Small intestine (tissue), 7 donors: ENCODE measurements around the gene TET2. TPM values are rescaled to one million over a fixed set of nuclear protein-coding genes. Genes with fewer than 3 reads are reported as not detected.
A peak's percentile ranks its signal among the peaks of the same experiment; 100 is the strongest.

ENCODE experiments used
- DNase-seq, 2 donors: peaks; one replicate each; pipeline versions ENCODE4 v3.0.0 to v3.0.0-alpha.2; 2013
- FAIRE-seq: peaks from 2 replicates; lab custom pipeline; 2012; peaks lifted over from hg19 to GRCh38; lab: Jason Lieb, UNC
- H3K27ac ChIP-seq, 3 donors: one replicate each; pipeline ENCODE4 v1.5.1; 2013; ENCODE audit warnings: low read length in 2 of 3, mild to moderate bottlenecking in 2 of 3, control low read depth in 1 of 3, inconsistent platforms in 1 of 3, low read depth in 1 of 3, moderate library complexity in 1 of 3
- H3K27me3 ChIP-seq, 3 donors: one replicate each; pipeline ENCODE4 v1.6.1; 2013; ENCODE audit warnings: low read length in 3 of 3, inconsistent platforms in 1 of 3; ENCODE audit not compliant: control insufficient read depth in 3 of 3, insufficient read depth in 3 of 3
- H3K36me3 ChIP-seq, 3 donors: one replicate each; pipeline ENCODE4 v1.6.1; 2013; ENCODE audit warnings: low read length in 3 of 3, inconsistent platforms in 1 of 3, low read depth in 1 of 3, mild to moderate bottlenecking in 1 of 3, moderate library complexity in 1 of 3; ENCODE audit not compliant: control insufficient read depth in 3 of 3, insufficient read depth in 2 of 3
- H3K4me1 ChIP-seq, 3 donors: one replicate each; pipeline ENCODE4 v1.6.1; 2013; ENCODE audit warnings: low read length in 2 of 3, inconsistent platforms in 1 of 3, low read depth in 1 of 3, mild to moderate bottlenecking in 1 of 3, moderate library complexity in 1 of 3; ENCODE audit not compliant: control insufficient read depth in 3 of 3, insufficient read depth in 2 of 3
- H3K4me3 ChIP-seq, 3 donors: one replicate each; pipeline ENCODE4 v1.5.1; 2013; ENCODE audit warnings: low read length in 3 of 3, control low read depth in 1 of 3, inconsistent platforms in 1 of 3, low read depth in 1 of 3, mild to moderate bottlenecking in 1 of 3, moderate library complexity in 1 of 3
- H3K9me3 ChIP-seq, 2 donors: one replicate each; pipeline ENCODE4 v1.6.1; 2013; ENCODE audit warnings: low read depth in 1 of 2, low read length in 1 of 2; ENCODE audit not compliant: control insufficient read depth in 2 of 2, insufficient read depth in 1 of 2
- WGBS, 3 donors: extraction: QIAGEN DNeasy Blood & Tissue Kit; methylation state at CpG; one replicate each; pipeline ENCODE4 v1.1.7; 2013; 5-methylcytosine and 5-hydroxymethylcytosine counted together
- polyA plus RNA-seq, 4 donors: library from polyadenylated mRNA; stranded (reverse) in 3 of 4; unstranded in 1 of 4; fragments of 200-250 nt in 3 of 4; fragments of 120-200 nt in 1 of 4; gene quantifications; one replicate each; pipeline versions ENCODE4 v1.2.1 to v1.2.3, GENCODE V29; 2013
- donor health status: healthy with polysubstance abuse.
- donor health status: control.
- donor health status: control.
- donor health status: Bipolar disorder and iron deficiency.
- donor health status: healthy.

The TET2 gene
- polyA plus RNA-seq, 4 donors = 3.0 to 18.9 (median 4.6) TPM

- Histone ChIP-seq H3K4me1 (peaks cover 4 to 10% (median 5%) of the 10 kb centered on the region in 3 donors), H3K4me3 (no peak overlapping the region), H3K27ac (peak overlapping the region in 2 of 3 donors; percentile 27 to 55), H3K9me3 (peaks cover 0 to 10% of the 10 kb centered on the region in 2 donors), H3K27me3 (no peaks in the 10 kb centered on the region), H3K36me3 (peaks cover 0 to 3% (median 2%) of the 10 kb centered on the region in 3 donors)
- DNase-seq (peak; percentile 74 to 88), FAIRE-seq (no peak)
These were observed 33.1 kb downstream of the TET2 start for GRCh38 chr4:105179539-105180401.

- peaks cover 4 to 12% (median 9%) of the 10 kb centered on the region in 3 donors for H3K4me1 ChIP-seq
- FAIRE-seq (no peak), DNase-seq (peak in 1 of 2 donors; percentile 51)
These were observed 34.6 kb downstream of the TET2 start for GRCh38 chr4:105181259-105181658.

GRCh38 chr4:105182211-105182610, 35.5 kb downstream of the TET2 start:
- peaks cover 4 to 12% (median 9%) of the 10 kb centered on the region in 3 donors for H3K4me1 ChIP-seq

More at GRCh38 chr4:105181259-105181658, 34.6 kb downstream of the TET2 start:
- H3K9me3 ChIP-seq = peaks cover 0 to 8% of the 10 kb centered on the region in 2 donors
- H3K4me3 ChIP-seq = no peak overlapping the region
- H3K27me3 ChIP-seq = no peaks in the 10 kb centered on the region
- peaks cover 0 to 3% (median 2%) of the 10 kb centered on the region in 3 donors for H3K36me3 ChIP-seq
- H3K27ac ChIP-seq = no peak overlapping the region
- 53 to 75% (median 61%) methylated on average over 2 of the region's 2 CpGs for WGBS, 3 donors

GRCh38 chr4:105184316-105184980, 37.8 kb downstream of the TET2 start:
- no peak overlapping the region for H3K4me3 ChIP-seq
- FAIRE-seq = no peak
- H3K4me1 ChIP-seq = peaks cover 4 to 11% (median 9%) of the 10 kb centered on the region in 3 donors
- DNase-seq = peak; percentile 48 to 58
- H3K36me3 ChIP-seq = peaks cover 0 to 3% (median 0%) of the 10 kb centered on the region in 3 donors
- H3K27ac ChIP-seq = peak overlapping the region; percentile 36 to 46 (median 41)
- WGBS, 3 donors = 19 to 37% (median 31%) methylated on average over 2 of the region's 2 CpGs
- H3K9me3 ChIP-seq = no peaks in the 10 kb centered on the region
- H3K27me3 ChIP-seq = no peaks in the 10 kb centered on the region

More at GRCh38 chr4:105182211-105182610, 35.5 kb downstream of the TET2 start:
- H3K4me3 ChIP-seq = no peak overlapping the region
- DNase-seq (no peak), FAIRE-seq (no peak)
- peaks cover 0 to 8% of the 10 kb centered on the region in 2 donors for H3K9me3 ChIP-seq
- no peak overlapping the region for H3K27ac ChIP-seq
- H3K27me3 ChIP-seq = no peaks in the 10 kb centered on the region
- 52 to 68% (median 63%) methylated on average over 3 of the region's 3 CpGs for WGBS, 3 donors
- peaks cover 0 to 3% (median 2%) of the 10 kb centered on the region in 3 donors for H3K36me3 ChIP-seq

GRCh38 chr4:105186701-105187161, 40.1 kb downstream of the TET2 start:
- H3K9me3 ChIP-seq = no peaks in the 10 kb centered on the region
- H3K36me3 ChIP-seq = peaks cover 0 to 4% (median 0%) of the 10 kb centered on the region in 3 donors
- no peaks in the 10 kb centered on the region for H3K27me3 ChIP-seq
- no peak overlapping the region for H3K27ac ChIP-seq
- FAIRE-seq (no peak), DNase-seq (no peak)
- 38 to 70% (median 65%) methylated on average over 2 of the region's 2 CpGs for WGBS, 3 donors
- no peak overlapping the region for H3K4me3 ChIP-seq
- H3K4me1 ChIP-seq = peaks cover 4 to 7% (median 7%) of the 10 kb centered on the region in 3 donors

- FAIRE-seq = no peak
- Histone ChIP-seq H3K4me3 (no peak overlapping the region), H3K9me3 (no peaks in the 10 kb centered on the region), H3K27me3 (no peaks in the 10 kb centered on the region), H3K36me3 (peaks cover 0 to 4% (median 2%) of the 10 kb centered on the region in 3 donors), H3K4me1 (peaks cover 2 to 4% (median 3%) of the 10 kb centered on the region in 3 donors), H3K27ac (no peak overlapping the region)
- 68 to 78% (median 70%) methylated on average over 2 of the region's 2 CpGs for WGBS, 3 donors
- DNase-seq = no peak
These were observed 43.4 kb downstream of the TET2 start for GRCh38 chr4:105189855-105190650.

- Histone ChIP-seq H3K9me3 (no peaks in the 10 kb centered on the region), H3K27me3 (no peaks in the 10 kb centered on the region), H3K36me3 (peaks cover 0 to 4% (median 2%) of the 10 kb centered on the region in 3 donors), H3K27ac (no peak overlapping the region), H3K4me3 (no peak overlapping the region), H3K4me1 (peaks cover 2 to 12% (median 7%) of the 10 kb centered on the region in 3 donors)
- DNase-seq (no peak), FAIRE-seq (no peak)
- whole genome bisulfite sequencing, 3 donors = 41 to 61% (median 56%) methylated on average over 3 of the region's 3 CpGs
These were observed 45.0 kb downstream of the TET2 start for GRCh38 chr4:105191621-105192210.
